NB4 (cell line): Measurements from ENCODE around the gene UNG.

Source experiments
- DNase-seq: peaks from one replicate; pipeline ENCODE4 v3.0.0; 2010; ENCODE audit warnings: low read depth
- H3K4me3 ChIP-seq: one replicate; pipeline ENCODE4 v1.5.1; 2011; ENCODE audit warnings: mild to moderate bottlenecking, low read depth, low read length, moderate library complexity
- MYC ChIP-seq: IDR thresholded peaks from 2 replicates; pipeline ENCODE4 v1.6.1; 2011; ENCODE audit warnings: low read depth, low read length
- POLR2A ChIP-seq: IDR thresholded peaks from 2 replicates; pipeline ENCODE4 v1.6.1; 2011; ENCODE audit warnings: mild to moderate bottlenecking; ENCODE audit not compliant: insufficient read length; ENCODE audit errors: extremely low read depth
- TF ChIP-seq, protein P1 (sequence below): IDR thresholded peaks from 2 replicates; pipeline ENCODE4 v1.6.1; 2011; ENCODE audit warnings: low read depth, low read length
- TF ChIP-seq, protein P2 (sequence below): IDR thresholded peaks from one replicate; pipeline ENCODE4 v1.5.1; 2012; ENCODE audit warnings: low read depth, low read length

UNG gene

DNA sequence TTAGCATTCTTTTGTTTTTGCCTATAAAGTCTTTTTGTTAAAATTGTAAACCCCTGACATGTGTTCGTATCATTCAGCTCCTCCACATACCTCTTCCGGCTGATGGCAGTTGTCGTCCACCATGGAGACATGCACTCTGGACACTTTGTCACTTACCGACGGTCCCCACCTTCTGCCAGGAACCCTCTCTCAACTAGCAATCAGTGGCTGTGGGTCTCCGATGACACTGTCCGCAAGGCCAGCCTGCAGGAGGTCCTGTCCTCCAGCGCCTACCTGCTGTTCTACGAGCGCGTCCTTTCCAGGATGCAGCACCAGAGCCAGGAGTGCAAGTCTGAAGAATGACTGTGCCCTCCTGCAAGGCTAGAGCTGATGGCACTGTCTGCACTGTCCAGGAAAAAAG lies 11.8 kb upstream of the UNG start:
- DNase-seq, result no peak
- TF ChIP-seq POLR2A (no peak), MYC (no peak)
- TF ChIP-seq, protein P1, sequence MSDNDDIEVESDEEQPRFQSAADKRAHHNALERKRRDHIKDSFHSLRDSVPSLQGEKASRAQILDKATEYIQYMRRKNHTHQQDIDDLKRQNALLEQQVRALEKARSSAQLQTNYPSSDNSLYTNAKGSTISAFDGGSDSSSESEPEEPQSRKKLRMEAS, result no peak
- TF ChIP-seq, protein P2, sequence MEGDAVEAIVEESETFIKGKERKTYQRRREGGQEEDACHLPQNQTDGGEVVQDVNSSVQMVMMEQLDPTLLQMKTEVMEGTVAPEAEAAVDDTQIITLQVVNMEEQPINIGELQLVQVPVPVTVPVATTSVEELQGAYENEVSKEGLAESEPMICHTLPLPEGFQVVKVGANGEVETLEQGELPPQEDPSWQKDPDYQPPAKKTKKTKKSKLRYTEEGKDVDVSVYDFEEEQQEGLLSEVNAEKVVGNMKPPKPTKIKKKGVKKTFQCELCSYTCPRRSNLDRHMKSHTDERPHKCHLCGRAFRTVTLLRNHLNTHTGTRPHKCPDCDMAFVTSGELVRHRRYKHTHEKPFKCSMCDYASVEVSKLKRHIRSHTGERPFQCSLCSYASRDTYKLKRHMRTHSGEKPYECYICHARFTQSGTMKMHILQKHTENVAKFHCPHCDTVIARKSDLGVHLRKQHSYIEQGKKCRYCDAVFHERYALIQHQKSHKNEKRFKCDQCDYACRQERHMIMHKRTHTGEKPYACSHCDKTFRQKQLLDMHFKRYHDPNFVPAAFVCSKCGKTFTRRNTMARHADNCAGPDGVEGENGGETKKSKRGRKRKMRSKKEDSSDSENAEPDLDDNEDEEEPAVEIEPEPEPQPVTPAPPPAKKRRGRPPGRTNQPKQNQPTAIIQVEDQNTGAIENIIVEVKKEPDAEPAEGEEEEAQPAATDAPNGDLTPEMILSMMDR, result no peak
- no peak overlapping the region for H3K4me3 ChIP-seq

DNA sequence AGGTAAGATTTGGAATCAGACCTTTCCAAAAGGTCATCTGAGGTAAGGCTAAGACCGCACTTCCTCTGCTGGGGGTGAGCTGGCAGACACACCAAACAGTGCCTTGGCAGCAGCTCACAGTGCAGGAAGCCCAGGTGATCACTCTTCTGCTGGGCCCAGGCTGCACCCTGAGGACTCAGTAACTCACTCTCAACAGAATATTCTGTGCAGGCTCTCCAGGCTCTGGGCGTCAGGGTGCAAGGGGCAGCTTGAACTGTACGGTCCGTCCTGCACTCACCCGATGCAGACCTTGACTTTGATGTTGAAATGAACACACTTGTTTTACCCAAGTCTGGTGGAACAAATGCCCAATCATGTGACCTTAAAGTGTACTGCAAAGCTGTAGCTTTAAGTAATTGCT lies 10.1 kb upstream of the UNG start:
- no peak overlapping the region for H3K4me3 ChIP-seq
- no peak for DNase-seq
- TF ChIP-seq POLR2A, result no peak
- no peak for TF ChIP-seq MYC
- TF ChIP-seq, protein P1, result no peak
- TF ChIP-seq, protein P2, result no peak

DNA sequence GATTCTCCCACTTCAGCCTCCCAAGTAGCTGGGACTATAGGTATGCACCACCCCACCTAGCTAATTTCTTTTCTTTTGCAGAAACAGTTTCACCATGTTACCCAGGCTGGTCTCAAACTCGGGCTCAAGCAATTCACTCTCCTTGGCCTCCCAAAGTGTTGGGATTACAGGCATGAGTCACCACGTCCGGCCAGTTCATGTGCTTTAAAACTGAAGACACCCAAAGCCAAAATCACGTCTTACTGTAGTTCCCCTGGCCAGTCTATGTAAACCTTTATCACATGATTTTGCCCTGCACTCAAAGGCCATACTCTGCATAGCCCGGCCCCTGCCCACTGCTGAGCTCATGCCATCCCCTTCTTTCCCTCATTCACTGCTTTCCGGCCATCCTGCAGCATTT lies 8.6 kb upstream of the UNG start:
- no peak for DNase-seq
- TF ChIP-seq MYC (no peak), POLR2A (no peak)
- TF ChIP-seq, protein P1, result no peak
- TF ChIP-seq, protein P2, result no peak
- H3K4me3 ChIP-seq, result no peak overlapping the region

DNA sequence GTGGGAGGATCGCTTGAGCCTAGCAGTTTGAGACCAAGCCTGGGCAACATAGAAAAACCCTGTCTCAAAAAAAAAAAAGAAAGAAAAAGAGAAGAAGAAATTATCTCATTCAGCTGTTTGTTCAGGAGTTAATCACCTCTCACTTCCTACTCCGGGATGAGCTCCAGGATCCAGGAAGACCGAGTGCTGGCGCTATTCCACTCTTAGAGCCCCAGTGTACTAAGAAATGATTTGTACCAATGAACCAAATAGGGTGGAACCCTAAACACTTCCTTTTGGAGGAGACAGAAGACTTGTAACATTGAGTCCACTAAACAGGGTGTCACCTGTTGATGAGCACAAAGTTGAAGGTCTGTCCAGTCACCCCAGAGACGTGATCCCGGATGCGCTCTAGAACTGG lies 7.7 kb upstream of the UNG start:
- H3K4me3 ChIP-seq, result no peak overlapping the region
- TF ChIP-seq MYC (no peak), POLR2A (no peak)
- DNase-seq, result no peak

DNA sequence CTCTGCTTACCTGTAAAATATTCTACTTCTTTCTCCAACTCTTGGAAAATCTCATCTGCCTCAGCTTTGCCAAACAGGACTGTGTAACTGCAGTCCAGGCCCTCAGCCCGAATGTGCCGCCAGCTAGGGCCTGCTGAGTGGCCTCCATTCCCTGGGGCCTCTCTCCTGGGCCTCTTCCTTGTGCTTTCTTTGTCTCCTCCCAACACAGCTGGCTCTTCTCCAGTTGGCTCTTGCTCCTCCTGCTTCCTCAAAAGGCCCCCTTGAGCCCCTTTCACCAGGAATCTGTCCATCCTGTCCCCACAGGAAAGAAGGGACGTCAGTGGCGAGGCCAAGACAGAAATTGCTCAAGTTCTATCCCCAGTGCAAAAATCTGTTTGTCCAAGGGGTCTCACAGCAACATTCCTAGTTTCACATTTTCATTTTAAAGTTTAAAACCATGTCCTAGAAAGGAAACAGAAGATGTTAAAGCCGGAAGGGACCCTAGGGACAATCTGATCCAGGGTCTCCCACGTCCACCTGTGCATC lies 4.8 kb upstream of the UNG start:
- DNase-seq, result peak; percentile 66
- TF ChIP-seq, protein P1, result no peak
- TF ChIP-seq POLR2A (no peak), MYC (no peak)
- TF ChIP-seq, protein P2, result no peak
- peak overlapping the region; percentile 78 for H3K4me3 ChIP-seq

DNA sequence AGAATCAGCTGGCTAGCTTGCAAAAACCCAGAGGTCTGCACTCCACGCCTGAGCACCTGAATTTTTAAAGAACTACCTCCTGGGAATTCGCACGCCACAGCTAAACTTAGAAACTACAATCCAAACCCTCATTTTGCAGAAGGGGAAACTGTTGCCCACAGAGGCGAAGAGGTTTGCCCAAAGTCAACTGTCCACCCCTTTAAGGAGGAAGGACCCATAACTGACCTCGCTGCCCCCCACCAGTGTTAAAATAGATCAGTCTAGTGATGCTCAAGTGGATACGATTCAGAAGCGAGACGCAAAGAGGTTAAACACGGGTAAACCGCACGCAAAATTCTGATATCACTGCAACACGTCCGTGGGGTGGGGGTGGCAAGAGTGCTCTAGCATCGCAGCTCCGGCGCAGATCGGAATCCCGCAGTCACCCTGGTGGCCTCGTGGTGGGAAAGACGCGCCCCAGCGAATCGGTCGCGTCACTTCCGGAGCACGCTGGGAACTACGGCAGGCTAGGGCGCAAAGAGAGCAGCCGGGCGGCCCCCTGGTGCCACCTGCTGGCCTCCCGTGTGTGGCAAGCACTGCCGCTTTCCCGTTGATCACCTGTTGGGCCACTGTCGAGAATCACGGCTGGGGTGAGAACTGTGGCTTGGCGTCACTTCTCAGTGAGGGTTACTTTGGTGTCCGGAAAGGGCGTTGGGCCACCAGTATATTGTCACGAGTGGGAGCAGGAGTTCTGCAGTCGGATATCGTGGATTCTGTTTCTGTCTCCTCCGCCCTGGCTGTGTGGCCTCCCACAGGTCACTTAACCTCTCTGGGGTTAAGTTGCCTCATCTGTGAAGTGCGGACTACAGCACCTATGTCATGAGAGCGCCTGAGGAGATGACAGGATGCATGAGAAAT lies 4.1 kb upstream of the UNG start, which contains the start of gene ALKBH2:
TSS of gene ALKBH2 (minus strand) at position 451 of the 897 bp plus-strand sequence. CDS start 686 bp downstream, outside the sequence.
- DNase-seq, result peak; percentile 96
- peak; percentile 99 for TF ChIP-seq MYC
- TF ChIP-seq, protein P2, result peak; percentile 98
- TF ChIP-seq, protein P1, result peak; percentile 98
- peak; percentile 77 for TF ChIP-seq POLR2A
- peak within 1 kb of the TSS; percentile 78 for H3K4me3 ChIP-seq
